Bronchial epithelial cell (primary cell): ENCODE results near the gene COX5B. TPM values are rescaled to one million over a fixed set of nuclear protein-coding genes. Genes with fewer than 3 reads are reported as not detected.
"Not testable (repeated sequence)": the region's sequence is repeated elsewhere in the genome, so short reads cannot be mapped to it uniquely, and the experiment has no call there.

Experiments
- DNase-seq: peaks from one replicate; pipeline ENCODE4 v3.0.0-alpha.2; 2010; ENCODE audit warnings: low read depth
- FAIRE-seq: peaks from 2 replicates; lab custom pipeline; 2011; peaks lifted over from hg19 to GRCh38; lab: Jason Lieb, UNC
- H3K27me3 ChIP-seq: 2 replicates; pipeline ENCODE4 v1.5.1; 2011; ENCODE audit warnings: low read length; ENCODE audit not compliant: control insufficient read depth, insufficient read depth
- H3K36me3 ChIP-seq: 2 replicates; pipeline ENCODE4 v1.5.1; 2011; ENCODE audit warnings: low read length; ENCODE audit not compliant: control insufficient read depth, insufficient read depth
- H3K4me3 ChIP-seq: 2 replicates; pipeline ENCODE4 v1.5.1; 2011; ENCODE audit warnings: mild to moderate bottlenecking, low read depth, low read length, control low read depth
- CTCF ChIP-seq: IDR thresholded peaks from 2 replicates; pipeline ENCODE4 v1.5.1; 2011; ENCODE audit warnings: mild to moderate bottlenecking, moderate library complexity, low read length, control low read depth, inconsistent platforms; ENCODE audit not compliant: insufficient read depth, severe bottlenecking
- total RNA-seq: library from RNA; depleted of rRNA; stranded (reverse); fragments of >200 nt; gene quantifications from 2 replicates; pipeline ENCODE4 v1.2.1, GENCODE V29; 2014

The COX5B gene
- total RNA-seq, 1 donor from 2014 or later: 416 TPM

- TF ChIP-seq CTCF: peak; percentile 32
- H3K36me3 ChIP-seq: peaks cover 6% of the 10 kb centered on the region
- DNase-seq (peak; percentile 95), FAIRE-seq (no peak)
- H3K27me3 ChIP-seq: no peaks in the 10 kb centered on the region
- H3K4me3 ChIP-seq: peak within 1 kb of the TSS; percentile 60
These were observed 18.2 kb downstream of the COX5B start, which contains the start of gene ACTR1B for GRCh38 chr2:97663962-97664635. ACTR1B (minus strand) TSS chr2:97664044; CDS start chr2:97663890, 154 bp downstream.

GRCh38 chr2:97664636-97664970 is 18.7 kb downstream of the COX5B start:
- no peak for DNase-seq
- FAIRE-seq: no peak
- H3K4me3 ChIP-seq: peak overlapping the region; percentile 60
- TF ChIP-seq CTCF: no peak
- H3K36me3 ChIP-seq: peaks cover 6% of the 10 kb centered on the region
- no peaks in the 10 kb centered on the region for H3K27me3 ChIP-seq

- no peak for TF ChIP-seq CTCF
- DNase-seq (no peak), FAIRE-seq (no peak)
- Histone ChIP-seq H3K36me3 (no peaks in the 10 kb centered on the region), H3K4me3 (no peak within 1 kb of the TSS), H3K27me3 (no peaks in the 10 kb centered on the region)
These were observed 23.6 kb downstream of the COX5B start, which contains the start of gene C2orf92 for GRCh38 chr2:97669448-97669847. C2orf92 (plus strand) TSS chr2:97669713; CDS start chr2:97669789, 76 bp downstream.

GRCh38 chr2:97670471-97670870 is 24.6 kb downstream of the COX5B start:
- Histone ChIP-seq H3K27me3 (no peaks in the 10 kb centered on the region), H3K36me3 (no peaks in the 10 kb centered on the region), H3K4me3 (no peak overlapping the region)
- DNase-seq (no peak), FAIRE-seq (no peak)
- no peak for TF ChIP-seq CTCF

- no peak overlapping the region for H3K4me3 ChIP-seq
- TF ChIP-seq CTCF: no peak
- H3K27me3 ChIP-seq: no peaks in the 10 kb centered on the region
- FAIRE-seq (no peak), DNase-seq (no peak)
- no peaks in the 10 kb centered on the region for H3K36me3 ChIP-seq
These were observed 25.7 kb downstream of the COX5B start for GRCh38 chr2:97671526-97671925.

GRCh38 chr2:97672606-97673140 is 26.8 kb downstream of the COX5B start:
- H3K4me3 ChIP-seq, H3K36me3 ChIP-seq, DNase-seq, FAIRE-seq, H3K27me3 ChIP-seq: not testable (repeated sequence)
